NCI-H187 (cell line): ENCODE results near the gene WASHC2A.
"Not testable (repeated sequence)": the region's sequence is repeated elsewhere in the genome, so short reads cannot be mapped to it uniquely, and the experiment has no call there.

Source experiments
- DNase-seq, 2 experiments: peaks; one replicate each; lab custom pipeline; 2025; lab: John Stamatoyannopoulos, UW

Gene WASHC2A

DNA sequence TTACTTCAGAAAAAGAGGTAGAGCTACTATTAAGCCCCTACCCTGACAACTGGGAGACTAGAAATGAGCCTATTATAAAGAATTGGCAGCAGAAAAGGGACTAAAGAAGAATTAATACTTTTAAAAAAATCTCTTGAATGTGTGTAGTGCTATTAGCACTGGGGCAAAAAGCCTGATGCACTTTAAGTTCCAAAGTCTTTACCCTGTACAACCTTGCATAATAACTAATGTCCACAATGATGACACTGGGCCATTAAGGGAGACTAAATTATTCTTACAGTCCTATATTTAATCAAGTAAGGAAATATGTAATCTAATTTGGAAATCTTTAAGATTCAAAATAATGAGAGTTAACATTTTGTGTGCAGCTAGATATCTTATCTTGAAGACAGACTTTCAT lies 90.1 kb downstream of the WASHC2A start:
- not testable (repeated sequence) for DNase-seq

DNA sequence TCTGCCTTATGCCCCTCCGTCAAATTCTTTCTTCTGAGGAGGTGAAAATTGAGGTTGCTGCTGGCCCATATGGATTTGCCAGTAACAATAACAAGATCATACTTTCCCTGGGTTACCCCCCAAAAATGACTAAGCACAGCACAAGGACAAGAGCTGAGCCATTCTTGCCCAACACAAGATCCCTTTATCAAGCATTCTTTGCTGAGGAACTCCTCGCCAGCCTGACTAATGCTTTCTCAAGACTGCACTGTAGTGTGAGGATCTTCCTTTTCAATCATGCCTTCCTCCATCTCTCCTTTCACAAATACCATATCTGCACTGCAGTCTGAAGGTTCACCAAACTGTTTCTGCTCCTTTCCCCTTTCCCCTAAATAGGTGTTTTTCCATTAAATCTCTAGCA lies 92.1 kb downstream of the WASHC2A start:
- not testable (repeated sequence) for DNase-seq

DNA sequence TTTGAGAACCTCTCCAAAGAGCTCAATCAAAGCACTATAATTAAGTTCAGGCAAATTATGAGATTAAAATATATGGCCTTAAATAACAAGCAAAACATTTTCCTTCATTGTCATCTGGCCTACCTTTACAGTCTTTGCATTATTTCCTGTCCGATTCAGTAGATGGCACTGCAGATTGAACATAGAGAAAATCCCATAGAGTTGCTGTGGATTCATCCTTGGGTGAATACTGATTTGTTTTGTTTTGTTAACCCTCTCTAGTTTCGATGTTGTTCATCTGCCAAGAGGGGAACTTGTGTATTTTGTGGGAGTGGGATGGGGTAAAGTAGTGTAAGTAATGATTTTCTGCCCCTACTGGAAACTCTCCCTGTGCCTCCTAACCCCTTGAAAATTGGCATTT lies 97.3 kb downstream of the WASHC2A start:
- not testable (repeated sequence) for DNase-seq

DNA sequence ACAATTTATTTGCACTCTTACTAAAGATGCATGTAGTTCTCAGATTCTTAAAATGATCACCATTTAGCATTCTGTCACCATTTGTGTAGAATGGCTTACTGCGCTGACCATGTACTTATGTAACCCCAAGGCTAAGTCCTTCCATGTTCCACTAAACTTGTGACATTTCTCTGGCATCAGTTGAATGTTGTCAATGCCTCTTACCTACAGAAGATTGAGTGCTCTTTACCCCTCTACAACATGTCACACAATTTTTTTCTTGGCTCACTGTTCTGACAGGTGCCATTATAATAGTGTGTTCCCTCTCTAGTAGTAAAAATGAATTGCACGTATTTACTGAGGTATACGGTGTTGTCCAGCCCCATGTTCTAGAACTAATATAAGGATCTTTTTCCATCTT lies 100.1 kb downstream of the WASHC2A start:
- DNase-seq, result not testable (repeated sequence)

DNA sequence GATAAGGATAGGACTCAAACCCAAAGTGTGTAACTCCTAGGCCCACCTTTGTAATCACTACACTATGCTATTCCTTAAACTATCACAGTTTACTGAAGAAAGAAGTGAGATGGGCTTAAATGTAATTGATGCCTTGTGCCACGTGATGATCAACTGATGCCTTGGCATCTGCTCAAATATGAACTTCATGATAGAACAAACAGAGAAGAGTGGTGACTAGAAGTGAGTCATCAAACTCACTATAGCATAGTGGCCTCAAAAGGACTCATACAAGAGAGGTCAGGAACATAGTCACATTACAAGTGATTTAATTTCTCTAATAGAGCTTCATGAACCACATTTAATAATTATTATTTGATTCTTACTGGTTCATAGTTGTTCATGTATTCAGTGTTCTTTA lies 101.8 kb downstream of the WASHC2A start:
- DNase-seq, result not testable (repeated sequence)

DNA sequence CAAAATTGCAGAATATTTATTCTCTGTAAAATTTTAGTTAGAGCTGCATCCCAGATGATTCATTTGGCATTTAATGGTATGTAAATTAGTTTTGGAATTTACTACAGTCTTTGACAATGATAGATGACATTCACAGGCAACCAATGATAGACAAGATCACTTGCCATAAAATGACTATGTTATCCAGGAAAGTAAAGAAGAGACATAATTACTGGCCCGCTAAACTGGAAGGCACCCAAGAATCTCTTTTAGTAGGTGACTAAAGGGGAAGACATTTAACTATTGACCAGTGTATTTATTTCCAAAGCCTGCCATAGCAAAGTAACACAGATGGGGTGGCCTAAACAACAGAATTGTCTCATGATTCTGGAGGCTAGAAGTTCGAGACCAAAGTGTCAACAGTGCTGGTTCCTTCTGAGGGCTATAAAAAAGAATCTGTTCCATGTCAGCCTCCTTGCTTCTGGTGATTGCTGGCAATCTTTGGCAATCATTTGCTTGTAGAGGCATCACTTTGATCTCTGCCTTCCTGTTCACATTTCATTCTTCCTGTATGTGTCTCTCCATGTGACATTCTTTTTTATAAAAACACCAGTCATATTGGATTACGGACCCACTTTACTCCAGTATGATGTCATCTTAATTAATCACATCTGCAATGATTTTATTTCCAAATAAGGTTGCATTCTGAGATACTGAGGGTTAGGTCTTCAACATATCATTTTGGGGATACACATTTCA lies 107.2 kb downstream of the WASHC2A start:
- not testable (repeated sequence) for DNase-seq
